H9 (cell line): ENCODE data around the gene GAL3ST3. TPM values are rescaled to one million over a fixed set of nuclear protein-coding genes. Genes with fewer than 3 reads are reported as not detected.
A peak's percentile ranks its signal among the peaks of the same experiment; 100 is the strongest.

Experiments
- DNase-seq: peaks from one replicate; pipeline ENCODE4 v3.0.0-alpha.2; 2017
- H2AFZ ChIP-seq: one replicate; pipeline ENCODE4 v1.6.1; 2013; ENCODE audit warnings: mild to moderate bottlenecking, low read length, control low read depth, moderate library complexity
- H2AK5ac ChIP-seq: 2 replicates; pipeline ENCODE4 v1.6.1; 2013; ENCODE audit warnings: low read length, control low read depth, mixed read lengths; ENCODE audit not compliant: insufficient read length
- H2BK120ac ChIP-seq: one replicate; pipeline ENCODE4 v1.6.1; 2013; ENCODE audit warnings: low read depth, mild to moderate bottlenecking, low read length, control low read depth, inconsistent platforms; ENCODE audit not compliant: poor library complexity, severe bottlenecking
- H2BK12ac ChIP-seq: 2 replicates; pipeline ENCODE4 v1.6.1; 2013; ENCODE audit warnings: low read length, control low read depth, mixed read lengths, low read depth; ENCODE audit not compliant: insufficient read length
- H2BK15ac ChIP-seq: 2 replicates; pipeline ENCODE4 v1.6.1; 2013; ENCODE audit warnings: low read depth, low read length, control low read depth
- H2BK20ac ChIP-seq: one replicate; pipeline ENCODE4 v1.6.1; 2013; ENCODE audit warnings: low read depth, mild to moderate bottlenecking, low read length, control low read depth, inconsistent platforms; ENCODE audit not compliant: poor library complexity, severe bottlenecking
- H2BK5ac ChIP-seq: 2 replicates; pipeline ENCODE4 v1.6.1; 2013; ENCODE audit warnings: low read length, control low read depth, mixed read lengths; ENCODE audit not compliant: insufficient read length
- H3K14ac ChIP-seq: 2 replicates; pipeline ENCODE4 v1.6.1; 2013; ENCODE audit warnings: low read length, control low read depth; ENCODE audit not compliant: insufficient read depth
- H3K18ac ChIP-seq: 2 replicates; pipeline ENCODE4 v1.6.1; 2013; ENCODE audit warnings: low read depth, mild to moderate bottlenecking, mixed read lengths, low read length, control low read depth; ENCODE audit not compliant: insufficient read length
- H3K23ac ChIP-seq: 2 replicates; pipeline ENCODE4 v1.6.1; 2013; ENCODE audit warnings: low read length, control low read depth, mixed read lengths, low read depth; ENCODE audit not compliant: insufficient read length
- H3K23me2 ChIP-seq: 2 replicates; pipeline ENCODE4 v1.6.1; 2013; ENCODE audit warnings: low read depth, mild to moderate bottlenecking, mixed read lengths, low read length, control low read depth; ENCODE audit not compliant: insufficient read length, poor library complexity, severe bottlenecking
- H3K27ac ChIP-seq: 2 replicates; pipeline ENCODE4 v1.5.1; 2013; ENCODE audit warnings: low read length, control low read depth, mixed read lengths, low read depth; ENCODE audit not compliant: insufficient read length
- H3K27me3 ChIP-seq: 2 replicates; pipeline ENCODE4 v1.6.1; 2013; ENCODE audit warnings: low read length, control low read depth, inconsistent platforms; ENCODE audit not compliant: insufficient read depth
- H3K4ac ChIP-seq: 2 replicates; pipeline ENCODE4 v1.6.1; 2013; ENCODE audit warnings: low read depth, mild to moderate bottlenecking, control low read depth, inconsistent platforms, low read length, moderate library complexity
- H3K4me1 ChIP-seq: 2 replicates; pipeline ENCODE4 v1.6.1; 2013; ENCODE audit warnings: low read length, control low read depth, inconsistent platforms; ENCODE audit not compliant: insufficient read depth
- H3K4me2 ChIP-seq: 2 replicates; pipeline ENCODE4 v1.6.1; 2013; ENCODE audit warnings: low read length, control low read depth, mixed read lengths; ENCODE audit not compliant: insufficient read length, insufficient read depth
- H3K56ac ChIP-seq: 2 replicates; pipeline ENCODE4 v1.6.1; 2013; ENCODE audit warnings: low read depth, mild to moderate bottlenecking, mixed read lengths, low read length, control low read depth; ENCODE audit not compliant: insufficient read length
- H3K79me1 ChIP-seq: 2 replicates; pipeline ENCODE4 v1.6.1; 2013; ENCODE audit warnings: low read depth, mild to moderate bottlenecking, moderate library complexity, low read length, control low read depth, inconsistent platforms; ENCODE audit not compliant: insufficient read depth, poor library complexity, severe bottlenecking
- H3K79me2 ChIP-seq: 2 replicates; pipeline ENCODE4 v1.6.1; 2013; ENCODE audit warnings: low read length, control low read depth, inconsistent platforms; ENCODE audit not compliant: insufficient read depth
- H3K9ac ChIP-seq: 2 replicates; pipeline ENCODE4 v1.6.1; 2013; ENCODE audit warnings: low read length, control low read depth, mixed read lengths; ENCODE audit not compliant: insufficient read length; ENCODE audit errors: extremely low read depth
- H3K9me3 ChIP-seq: one replicate; pipeline ENCODE4 v1.6.1; 2013; ENCODE audit warnings: low read depth, low read length, inconsistent platforms; ENCODE audit not compliant: control insufficient read depth
- H3T11ph ChIP-seq: one replicate; pipeline ENCODE4 v1.6.1; 2013; ENCODE audit warnings: mild to moderate bottlenecking, low read length, control low read depth, inconsistent platforms
- H4K20me1 ChIP-seq: one replicate; pipeline ENCODE4 v1.6.1; 2013; ENCODE audit not compliant: control insufficient read depth, insufficient read length, insufficient read depth
- H4K5ac ChIP-seq: 2 replicates; pipeline ENCODE4 v1.6.1; 2013; ENCODE audit warnings: low read depth, mild to moderate bottlenecking, mixed read lengths, low read length, control low read depth; ENCODE audit not compliant: insufficient read length
- H4K8ac ChIP-seq: replicated peaks from 2 replicates; pipeline ENCODE4 v1.6.1; 2013; ENCODE audit warnings: low read length, control low read depth, mixed read lengths, low read depth; ENCODE audit not compliant: insufficient read length
- H4K91ac ChIP-seq: 2 replicates; pipeline ENCODE4 v1.6.1; 2013; ENCODE audit warnings: low read depth, mild to moderate bottlenecking, moderate library complexity, mixed read lengths, low read length, control low read depth; ENCODE audit not compliant: insufficient read length
- H3K27ac Mint-ChIP-seq, 3 experiments: 2 replicates in 2 of 3; 3 replicates in 1 of 3; pipeline ENCODE4 v1.8.0; 2020 to 2021; ENCODE audit warnings: mixed read lengths in 3 of 3, mild to moderate bottlenecking in 1 of 3, moderate library complexity in 1 of 3
- H3K27me3 Mint-ChIP-seq: 2 replicates; pipeline ENCODE4 v1.8.0; 2021; ENCODE audit warnings: low read depth, mild to moderate bottlenecking, moderate library complexity, mixed read lengths
- H3K36me3 Mint-ChIP-seq, 3 experiments: 2 replicates in 2 of 3; 3 replicates in 1 of 3; pipeline ENCODE4 v1.8.0; 2020 to 2021; ENCODE audit warnings: low read depth in 3 of 3, mixed read lengths in 3 of 3; ENCODE audit not compliant: insufficient read depth in 1 of 3
- H3K4me1 Mint-ChIP-seq, 2 experiments: 2 replicates each; pipeline ENCODE4 v1.8.0; 2020; ENCODE audit warnings: mixed read lengths in 2 of 2
- H3K4me3 Mint-ChIP-seq, 2 experiments: 2 replicates in 1 of 2; 3 replicates in 1 of 2; pipeline ENCODE4 v1.8.0; 2020 to 2021; ENCODE audit warnings: mild to moderate bottlenecking in 2 of 2, mixed read lengths in 2 of 2, moderate library complexity in 1 of 2
- H3K9me3 Mint-ChIP-seq, 2 experiments: 2 replicates in 1 of 2; 3 replicates in 1 of 2; pipeline ENCODE4 v1.8.0; 2020; ENCODE audit warnings: mild to moderate bottlenecking in 2 of 2, mixed read lengths in 2 of 2, moderate library complexity in 1 of 2
- WGBS: extraction: QIAGEN DNeasy Blood & Tissue Kit; methylation state at CpG from one replicate; pipeline ENCODE4 v1.1.7; 2013; ENCODE audit warnings: missing lambda C conversion rate, low lambda C conversion rate, mixed read lengths; ENCODE audit not compliant: insufficient read length; ENCODE audit errors: extremely low coverage; 5-methylcytosine and 5-hydroxymethylcytosine counted together
- total RNA-seq: library from RNA; stranded (reverse); gene quantifications from 2 replicates; pipeline ENCODE4 v1.2.1, GENCODE V29; 2021
- TF ChIP-seq, protein P1 (sequence below): fragments of 200-600 bp; sonication (generic); conservative IDR thresholded peaks from 3 replicates; pipeline ENCODE4 v1.8.0; 2021; ENCODE audit warnings: antibody characterized with exemption, mild to moderate bottlenecking

The GAL3ST3 gene
- total RNA-seq, 1 experiment from 2014 or later: 17.2 TPM

DNA sequence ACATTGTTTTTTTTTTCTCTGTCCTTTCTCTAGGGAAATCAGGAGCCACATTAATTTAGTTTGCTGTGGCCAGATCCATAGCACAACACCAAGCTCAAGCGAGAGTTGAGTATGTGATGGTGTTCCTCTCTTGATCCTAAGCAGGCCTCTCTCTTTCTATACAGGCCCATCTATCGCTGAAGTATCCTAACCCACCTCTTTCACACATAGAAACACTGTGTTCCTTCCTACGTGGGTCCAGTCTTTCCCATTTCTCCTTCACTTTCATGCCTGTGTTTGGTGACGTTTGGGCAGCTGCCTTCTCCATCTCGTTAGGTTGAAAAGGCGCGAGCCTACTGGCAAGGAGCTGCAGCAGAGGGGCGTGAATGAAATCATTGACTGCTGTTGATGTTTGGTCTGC lies 23.6 kb upstream of the GAL3ST3 start:
- peaks cover 4% of the 10 kb centered on the region for H3K23me2 ChIP-seq

More for the DNA sequence above, 23.6 kb upstream of the GAL3ST3 start:
- Histone ChIP-seq H3K14ac (no peak overlapping the region), H3K79me2 (peaks cover 2% of the 10 kb centered on the region; the same call in 1 of the 2 replicates), H2BK5ac (no peak overlapping the region), H2BK15ac (no peak overlapping the region), H2BK20ac (no peak overlapping the region), H2BK12ac (no peak overlapping the region), H3K9me3 (no peaks in the 10 kb centered on the region), H3K23ac (no peak overlapping the region), H3K79me1 (no peaks in the 10 kb centered on the region), H4K5ac (no peak overlapping the region), H3K4me2 (no peak overlapping the region), H3K9ac (no peak overlapping the region), H4K91ac (no peak overlapping the region), H3K4me1 (no peaks in the 10 kb centered on the region), H2AFZ (no peak overlapping the region), H3K27me3 (no peaks in the 10 kb centered on the region), H3K56ac (no peak overlapping the region), H2BK120ac (no peak overlapping the region), H3T11ph (no peak overlapping the region), H4K8ac (no peak overlapping the region), H4K20me1 (no peaks in the 10 kb centered on the region), H3K18ac (no peak overlapping the region), H3K4ac (no peak overlapping the region), H2AK5ac (no peak overlapping the region), H3K27ac (no peak overlapping the region)
- Mint-ChIP-seq H3K27me3 (no peaks in the 10 kb centered on the region), H3K4me1 (peaks cover 21 to 32% of the 10 kb centered on the region in 2 experiments), H3K27ac (no peak overlapping the region), H3K36me3 (peaks cover 14 to 40% (median 25%) of the 10 kb centered on the region in 3 experiments), H3K4me3 (peak overlapping the region in 1 of 2 experiments; percentile 39; a peak in 2 of 5 replicates), H3K9me3 (no peaks in the 10 kb centered on the region; a peak in 1 of 5 replicates)
- TF ChIP-seq, protein P1, sequence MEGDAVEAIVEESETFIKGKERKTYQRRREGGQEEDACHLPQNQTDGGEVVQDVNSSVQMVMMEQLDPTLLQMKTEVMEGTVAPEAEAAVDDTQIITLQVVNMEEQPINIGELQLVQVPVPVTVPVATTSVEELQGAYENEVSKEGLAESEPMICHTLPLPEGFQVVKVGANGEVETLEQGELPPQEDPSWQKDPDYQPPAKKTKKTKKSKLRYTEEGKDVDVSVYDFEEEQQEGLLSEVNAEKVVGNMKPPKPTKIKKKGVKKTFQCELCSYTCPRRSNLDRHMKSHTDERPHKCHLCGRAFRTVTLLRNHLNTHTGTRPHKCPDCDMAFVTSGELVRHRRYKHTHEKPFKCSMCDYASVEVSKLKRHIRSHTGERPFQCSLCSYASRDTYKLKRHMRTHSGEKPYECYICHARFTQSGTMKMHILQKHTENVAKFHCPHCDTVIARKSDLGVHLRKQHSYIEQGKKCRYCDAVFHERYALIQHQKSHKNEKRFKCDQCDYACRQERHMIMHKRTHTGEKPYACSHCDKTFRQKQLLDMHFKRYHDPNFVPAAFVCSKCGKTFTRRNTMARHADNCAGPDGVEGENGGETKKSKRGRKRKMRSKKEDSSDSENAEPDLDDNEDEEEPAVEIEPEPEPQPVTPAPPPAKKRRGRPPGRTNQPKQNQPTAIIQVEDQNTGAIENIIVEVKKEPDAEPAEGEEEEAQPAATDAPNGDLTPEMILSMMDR: no peak
- DNase-seq: no peak
- WGBS: no CpG with 5 or more reads among the region's 8 CpGs
